LHCN-M2 (cell line): Measurements from ENCODE around the gene LRRK1. TPM values are rescaled to one million over a fixed set of nuclear protein-coding genes. Genes with fewer than 3 reads are reported as not detected.

Source experiments
- DNase-seq: peaks from one replicate; pipeline ENCODE4 v3.0.0-alpha.2; 2012; ENCODE audit warnings: low read depth
- total RNA-seq: library from RNA; depleted of rRNA; stranded (reverse); fragments of >200 nt; gene quantifications from 2 replicates; pipeline ENCODE4 v1.2.3, GENCODE V29; 2014

The LRRK1 gene
- total RNA-seq, 1 experiment from 2014 or later, result 0.17 TPM

- no peak for DNase-seq
Measured at GRCh38 chr15:101003081-101003480, 83.9 kb downstream of the LRRK1 start.

- no peak for DNase-seq
Measured at GRCh38 chr15:101003706-101004105, 84.5 kb downstream of the LRRK1 start.

- no peak for DNase-seq
Measured at GRCh38 chr15:101004500-101004899, 85.3 kb downstream of the LRRK1 start.

- no peak for DNase-seq
Measured at GRCh38 chr15:101004986-101005747, 86.0 kb downstream of the LRRK1 start.

- DNase-seq, result peak; percentile 58
Measured at GRCh38 chr15:101006931-101007691, 88.0 kb downstream of the LRRK1 start.

- peak; percentile 19 for DNase-seq
Measured at GRCh38 chr15:101008158-101009139, 89.3 kb downstream of the LRRK1 start.

- no peak for DNase-seq
Measured at GRCh38 chr15:101009176-101009575, 90.0 kb downstream of the LRRK1 start.

- no peak for DNase-seq
Measured at GRCh38 chr15:101010781-101011180, 91.6 kb downstream of the LRRK1 start.

GRCh38 chr15:101012326-101013200, 93.4 kb downstream of the LRRK1 start:
- no peak for DNase-seq

- DNase-seq, result no peak
Measured at GRCh38 chr15:101013201-101013550, 94.0 kb downstream of the LRRK1 start.

GRCh38 chr15:101013769-101014675, 94.9 kb downstream of the LRRK1 start:
- no peak for DNase-seq

- DNase-seq, result peak; percentile 51
Measured at GRCh38 chr15:101014921-101015841, 96.0 kb downstream of the LRRK1 start.

- no peak for DNase-seq
Measured at GRCh38 chr15:101016581-101016980, 97.4 kb downstream of the LRRK1 start.

- no peak for DNase-seq
Measured at GRCh38 chr15:101017093-101017754, 98.1 kb downstream of the LRRK1 start.

- no peak for DNase-seq
Measured at GRCh38 chr15:101018016-101018415, 98.9 kb downstream of the LRRK1 start.

GRCh38 chr15:101018450-101018849, 99.3 kb downstream of the LRRK1 start:
- DNase-seq, result no peak

GRCh38 chr15:101019366-101019896, 100.3 kb downstream of the LRRK1 start:
- no peak for DNase-seq

GRCh38 chr15:101020451-101020850, 101.3 kb downstream of the LRRK1 start:
- no peak for DNase-seq
